Mucosa of descending colon (tissue), 3 donors: ENCODE measurements around the gene HYAL4. TPM values are rescaled to one million over a fixed set of nuclear protein-coding genes. Genes with fewer than 3 reads are reported as not detected.
"Not testable (repeated sequence)": the region's sequence is repeated elsewhere in the genome, so short reads cannot be mapped to it uniquely, and the experiment has no call there.

Experiments
- ATAC-seq: fragments of 200-7000 bp; cut with Tn5 transposase; one replicate; pipeline ENCODE4 v1.9.1; 2020; ENCODE audit warnings: mild to moderate bottlenecking, moderate library complexity
- DNase-seq, 3 donors: peaks; one replicate each; pipeline ENCODE4 v3.0.0-alpha.2; 2020
- H3K36me3 ChIP-seq: fragments of 200-600 bp; one replicate; pipeline ENCODE4 v1.8.0; 2021; ENCODE audit warnings: low read depth, mild to moderate bottlenecking
- H3K4me1 ChIP-seq: fragments of 200-600 bp; one replicate; pipeline ENCODE4 v1.8.0; 2021; ENCODE audit warnings: low read depth, mild to moderate bottlenecking
- H3K4me3 ChIP-seq: fragments of 200-600 bp; one replicate; pipeline ENCODE4 v1.8.0; 2021; ENCODE audit warnings: mild to moderate bottlenecking
- H3K9me3 ChIP-seq: fragments of 200-600 bp; one replicate; pipeline ENCODE4 v1.8.0; 2021; ENCODE audit warnings: mild to moderate bottlenecking
- CTCF ChIP-seq: fragments of 200-600 bp; IDR thresholded peaks from one replicate; pipeline ENCODE4 v1.8.0; 2022; ENCODE audit warnings: antibody characterized with exemption, mild to moderate bottlenecking
- intact Hi-C, 2 donors: fragments of 100-400 bp; cut with DNase I in 1 of 2; cut with micrococcal nuclease in 1 of 2; formaldehyde crosslinking; loops; one replicate each; pipeline versions ENCODE4 v1.11.0 to v1.11.1; 2022; cut with DNase I, micrococcal nuclease
- total RNA-seq, 3 donors: library from RNA; stranded (reverse); fragmentation: NEBNext Ultra II Directional in 2 of 3; extraction: Animal tissue kit (Norgen Biotek cat#: 25700) in 2 of 3; gene quantifications; one replicate each; pipeline versions ENCODE4 v1.2.1 to v1.2.4, GENCODE V29; 2021 to 2023
- donor health status: DM: no; HTN: no; CAD: no; lungs with moderate emphysema.
- donor health status: DM: no; HTN: no; CAD: no.
- donor health status: DM: no; HTN: yes; CAD: no.

The HYAL4 gene
- total RNA-seq, 3 donors from 2014 or later = not detected

GRCh38 chr7:123802249-123802648 lies 42.7 kb upstream of the HYAL4 start:
- H3K9me3 ChIP-seq = no peaks in the 10 kb centered on the region
- no peak overlapping the region for H3K4me3 ChIP-seq
- intact Hi-C loops = no loop called here
- TF ChIP-seq CTCF = no peak
- DNase-seq (no peak), ATAC-seq (no peak)
- no peaks in the 10 kb centered on the region for H3K36me3 ChIP-seq
- H3K4me1 ChIP-seq = peaks cover 4% of the 10 kb centered on the region

GRCh38 chr7:123805287-123805686 lies 39.7 kb upstream of the HYAL4 start:
- no peak for ATAC-seq

DNA sequence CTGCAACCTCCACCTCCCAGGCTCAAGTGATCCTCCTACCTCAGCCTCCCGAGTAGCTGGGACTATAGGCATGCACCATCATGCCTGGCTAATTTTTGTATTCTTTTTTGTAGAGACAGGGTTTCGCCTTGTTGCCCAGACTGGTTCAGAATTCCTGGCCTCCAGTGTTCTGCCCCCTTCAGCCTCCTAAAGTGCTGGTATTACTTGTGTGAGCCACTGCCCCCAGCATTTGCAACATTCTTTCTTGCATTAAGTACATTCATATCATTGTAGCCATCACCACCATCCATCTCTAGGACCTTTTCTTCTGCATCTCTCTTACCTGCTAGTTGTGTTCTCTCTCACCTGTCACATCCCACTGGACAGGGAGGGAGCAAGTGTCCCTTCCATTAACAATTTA lies 35.5 kb upstream of the HYAL4 start:
- Histone ChIP-seq H3K9me3 (no peaks in the 10 kb centered on the region), H3K4me1 (no peaks in the 10 kb centered on the region), H3K4me3 (no peak overlapping the region), H3K36me3 (no peaks in the 10 kb centered on the region)
- DNase-seq = no peak
- intact Hi-C loops = no loop called here
- no peak for ATAC-seq
- TF ChIP-seq CTCF = no peak

More at GRCh38 chr7:123805287-123805686, 39.7 kb upstream of the HYAL4 start:
- Histone ChIP-seq H3K36me3 (no peaks in the 10 kb centered on the region), H3K4me3 (no peak overlapping the region), H3K4me1 (no peaks in the 10 kb centered on the region), H3K9me3 (no peaks in the 10 kb centered on the region)
- no peak for TF ChIP-seq CTCF
- no peak for DNase-seq
- intact Hi-C loops = no loop called here

GRCh38 chr7:123811056-123811455 lies 33.9 kb upstream of the HYAL4 start:
- TF ChIP-seq CTCF = no peak
- ATAC-seq (no peak), DNase-seq (no peak)
- Histone ChIP-seq H3K9me3 (no peaks in the 10 kb centered on the region), H3K36me3 (no peaks in the 10 kb centered on the region), H3K4me3 (no peak overlapping the region), H3K4me1 (no peaks in the 10 kb centered on the region)
- intact Hi-C loops = no loop called here

- Histone ChIP-seq H3K4me3 (no peak overlapping the region), H3K36me3 (no peaks in the 10 kb centered on the region), H3K4me1 (no peaks in the 10 kb centered on the region), H3K9me3 (no peaks in the 10 kb centered on the region)
- DNase-seq (no peak), ATAC-seq (no peak)
- intact Hi-C loops = no loop called here
- TF ChIP-seq CTCF = no peak
Observed at GRCh38 chr7:123816916-123817315, 28.1 kb upstream of the HYAL4 start.

GRCh38 chr7:123819001-123819400 lies 26.0 kb upstream of the HYAL4 start:
- ATAC-seq = no peak
- no peaks in the 10 kb centered on the region for H3K9me3 ChIP-seq
- TF ChIP-seq CTCF = no peak
- no peaks in the 10 kb centered on the region for H3K36me3 ChIP-seq
- no peak overlapping the region for H3K4me3 ChIP-seq
- intact Hi-C loops = no loop called here
- no peak for DNase-seq
- no peaks in the 10 kb centered on the region for H3K4me1 ChIP-seq

DNA sequence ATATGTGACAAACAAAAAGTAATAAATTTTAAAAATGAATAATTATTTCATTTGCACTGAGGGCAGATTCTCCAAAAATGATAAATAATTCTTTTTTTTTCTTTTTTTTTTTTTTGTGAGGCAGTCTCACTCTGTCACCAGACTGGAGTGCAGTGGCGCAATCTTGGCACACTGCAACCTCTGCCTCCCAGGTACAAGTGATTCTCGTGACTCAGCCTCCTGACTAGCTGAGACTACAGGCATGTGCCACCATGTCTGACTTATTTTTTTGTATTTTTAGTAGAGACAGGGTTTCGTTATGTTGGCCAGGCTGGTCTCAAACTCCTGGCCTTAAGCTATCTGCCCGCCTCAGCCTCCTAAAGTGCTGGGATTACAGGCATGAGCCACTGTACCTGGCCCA lies 25.2 kb upstream of the HYAL4 start:
- ATAC-seq, intact Hi-C loops, DNase-seq, H3K9me3 ChIP-seq, H3K4me3 ChIP-seq, H3K4me1 ChIP-seq, H3K36me3 ChIP-seq: not testable (repeated sequence)
